ENCODE results near the gene PRTG.
"Not testable (repeated sequence)": the region's sequence is repeated elsewhere in the genome, so short reads cannot be mapped to it uniquely, and the experiment has no call there.

Gene PRTG

DNA sequence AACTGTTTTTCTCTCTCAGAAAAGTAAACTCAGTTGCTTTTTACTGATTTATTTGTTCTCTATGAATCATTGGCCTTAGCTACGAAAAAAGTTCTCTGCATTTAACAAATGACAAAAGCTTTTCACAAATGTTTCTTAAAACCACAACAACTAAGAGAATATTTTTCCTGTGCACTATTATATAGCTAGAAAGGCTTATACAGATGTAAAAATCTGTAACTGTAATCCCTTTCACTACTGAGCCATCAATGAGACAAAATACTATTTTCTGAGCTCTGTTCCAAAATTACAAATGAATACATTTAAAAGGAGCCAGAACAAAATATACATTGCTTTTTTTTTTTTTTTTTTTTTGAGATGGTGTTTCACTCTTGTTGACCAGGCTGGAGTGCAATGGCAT, 109.2 kb downstream of the PRTG start:
- no peak for DNase-seq (ENCODE audit: low spot score)

GRCh38 chr15:55632434-55632833, 110.5 kb downstream of the PRTG start:
- no peak for DNase-seq (ENCODE audit: low spot score)

GRCh38 chr15:55630858-55631257, 112.1 kb downstream of the PRTG start:
- DNase-seq (ENCODE audit: low spot score) = no peak

DNA sequence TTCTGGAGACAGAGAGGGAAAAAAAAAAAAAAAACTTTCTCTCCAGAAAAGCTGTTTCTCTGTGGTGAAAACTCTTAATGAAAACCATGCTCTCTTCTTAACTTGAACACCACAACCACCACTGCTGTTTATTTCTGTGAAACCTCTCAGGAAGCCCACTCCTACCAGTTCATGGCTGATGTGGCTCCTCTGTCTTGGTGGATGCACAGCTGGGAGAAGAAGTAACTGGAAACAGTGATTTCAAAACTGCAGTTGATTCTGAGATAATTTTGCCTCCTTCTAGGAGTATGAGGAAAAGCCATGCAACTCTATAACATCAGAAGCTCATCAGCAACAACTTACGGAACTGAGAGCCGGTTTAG, 114.6 kb downstream of the PRTG start:
- DNase-seq (ENCODE audit: low spot score) = no peak

GRCh38 chr15:55627730-55628368, 115.1 kb downstream of the PRTG start:
- peak; percentile 45 for DNase-seq (ENCODE audit: low spot score)

GRCh38 chr15:55619783-55620182, 123.2 kb downstream of the PRTG start:
- DNase-seq (ENCODE audit: low spot score) = no peak

DNA sequence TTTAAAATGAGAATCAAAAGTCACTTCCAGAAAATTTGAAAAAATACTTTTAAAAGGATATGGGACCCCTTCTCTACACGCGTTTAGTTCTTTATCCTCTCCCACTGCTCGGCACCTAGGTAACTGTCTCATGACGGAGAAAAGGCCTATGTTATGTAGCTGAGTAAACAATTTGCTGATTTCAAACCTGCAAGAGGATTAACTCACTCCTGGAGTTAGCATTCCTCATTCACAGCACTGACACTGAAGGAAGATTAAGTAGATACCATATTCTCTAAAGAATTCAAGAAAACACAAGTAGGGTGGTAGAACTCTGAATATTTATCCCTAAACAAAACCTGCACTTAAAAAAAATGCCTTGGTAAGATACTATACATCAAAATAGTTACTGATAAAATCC, 124.6 kb downstream of the PRTG start:
- no peak for DNase-seq (ENCODE audit: low spot score)

- no peak for DNase-seq (ENCODE audit: low spot score)
These were observed 127.5 kb downstream of the PRTG start for GRCh38 chr15:55615445-55615844.

DNA sequence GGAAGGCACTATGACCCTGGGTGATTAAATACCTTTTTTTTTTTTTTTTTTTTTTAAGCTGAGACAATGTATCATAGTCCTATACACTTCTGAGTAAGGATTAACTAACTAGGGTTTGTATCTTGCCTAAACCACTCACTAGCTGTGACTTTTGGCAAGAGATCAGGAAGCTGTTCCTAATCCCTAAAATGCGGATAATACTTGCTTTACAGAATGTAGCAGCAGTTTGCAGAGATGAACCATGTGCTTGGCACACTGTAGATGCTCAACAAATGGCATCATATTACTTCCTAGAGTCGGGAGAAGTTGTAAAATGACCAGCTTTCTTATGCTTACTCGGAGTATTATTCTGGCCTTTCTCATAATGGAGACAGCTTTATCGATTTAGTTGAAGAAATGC, 129.2 kb downstream of the PRTG start:
- no peak for DNase-seq (ENCODE audit: low spot score)

DNA sequence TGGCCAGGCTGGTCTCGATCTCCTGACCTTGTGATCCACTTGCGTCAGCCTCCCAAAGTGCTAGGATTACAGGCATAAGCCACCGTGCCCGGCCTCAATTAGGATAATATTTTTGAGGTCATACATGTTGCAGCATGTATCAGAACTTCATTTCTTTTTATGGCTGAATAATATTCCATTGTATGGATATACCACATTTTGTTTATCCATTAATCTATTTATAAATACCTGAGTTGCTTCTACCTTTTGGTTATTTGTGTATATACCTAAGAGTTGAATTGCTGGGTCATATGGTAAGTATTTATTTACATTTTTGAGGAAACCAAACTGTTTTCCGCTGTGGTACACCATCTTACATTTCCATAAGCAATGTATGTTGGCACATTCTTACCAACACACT, 136.7 kb downstream of the PRTG start:
- DNase-seq (ENCODE audit: low spot score) = no peak

DNA sequence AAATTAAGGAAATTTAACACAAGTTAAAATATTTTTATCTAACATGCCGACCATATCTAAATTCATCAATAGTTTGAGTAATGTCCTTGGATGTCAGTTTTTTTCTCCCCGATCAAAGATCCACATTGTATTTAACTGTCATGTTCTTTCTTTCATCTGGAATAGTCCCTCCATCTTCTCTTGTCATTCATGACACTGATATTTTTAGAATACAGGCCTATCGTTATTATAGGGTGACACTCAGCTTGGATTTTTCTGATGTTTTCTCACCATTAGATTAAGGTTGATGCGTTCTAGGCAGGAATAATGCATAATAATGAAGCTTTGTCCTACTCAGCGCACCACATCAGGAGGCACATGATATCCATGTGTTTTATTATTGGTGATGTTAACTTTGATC, 141.6 kb downstream of the PRTG start:
- DNase-seq (ENCODE audit: low spot score) = no peak

DNA sequence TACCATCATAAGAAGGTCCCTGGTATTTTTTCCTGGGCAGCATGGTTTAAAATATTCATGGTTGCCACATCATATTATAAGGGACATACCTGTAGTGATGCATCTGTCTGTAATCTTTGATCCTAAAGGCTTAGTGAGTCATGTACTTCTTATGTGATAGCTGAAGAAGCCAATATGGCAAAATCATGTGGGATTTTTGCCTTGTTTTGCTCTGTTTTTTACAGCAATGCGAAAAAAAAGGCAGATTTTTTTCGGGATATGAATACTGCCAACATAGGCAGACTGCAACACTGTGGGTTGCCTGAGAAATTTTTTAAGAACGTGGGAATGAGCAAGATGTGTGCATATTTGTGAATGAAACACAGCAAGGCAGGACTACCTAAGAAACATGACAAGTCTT, 143.5 kb downstream of the PRTG start:
- no peak for DNase-seq (ENCODE audit: low spot score)

DNA sequence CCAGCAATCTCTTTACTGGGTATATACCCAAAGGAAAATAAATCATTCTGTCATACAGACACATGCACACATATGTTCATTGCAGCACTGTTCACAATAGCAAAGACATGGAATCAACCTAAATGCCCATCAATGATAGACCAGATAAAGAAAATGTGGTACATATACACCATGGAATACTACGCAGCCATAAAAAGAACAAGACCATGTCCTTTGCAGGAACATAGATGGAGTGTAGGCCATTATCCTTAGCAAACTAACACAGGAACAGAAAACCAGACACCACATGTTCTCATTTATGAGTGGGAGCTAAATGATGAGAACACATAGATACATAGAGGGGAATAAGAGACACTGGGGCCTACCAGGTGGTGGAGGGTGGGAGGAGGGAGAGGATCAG, 149.9 kb downstream of the PRTG start:
- DNase-seq (ENCODE audit: low spot score) = not testable (repeated sequence)

- DNase-seq (ENCODE audit: low spot score) = no peak
These were observed 152.2 kb downstream of the PRTG start for GRCh38 chr15:55590788-55591187.

DNA sequence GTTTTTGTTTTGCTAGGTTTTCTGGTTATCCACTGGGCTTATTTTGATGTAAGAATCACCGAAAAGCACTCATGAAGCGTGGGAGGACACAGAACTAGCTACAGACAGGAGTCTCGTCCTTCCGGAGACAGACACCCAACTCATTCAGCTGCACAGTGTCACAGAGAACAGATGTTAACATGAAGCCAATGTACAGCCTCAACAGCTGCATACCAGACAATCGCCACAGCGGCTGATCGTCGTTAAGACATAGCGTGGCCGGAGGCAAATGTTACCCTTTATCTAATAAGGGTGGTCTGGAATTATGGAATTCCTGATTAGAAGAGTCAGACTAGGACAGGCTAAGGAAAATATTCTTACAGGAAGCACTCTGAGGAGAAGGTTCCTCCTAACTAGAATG, 153.7 kb downstream of the PRTG start:
- no peak for DNase-seq (ENCODE audit: low spot score)

GRCh38 chr15:55588815-55589115, 154.2 kb downstream of the PRTG start:
- no peak for DNase-seq (ENCODE audit: low spot score)

DNA sequence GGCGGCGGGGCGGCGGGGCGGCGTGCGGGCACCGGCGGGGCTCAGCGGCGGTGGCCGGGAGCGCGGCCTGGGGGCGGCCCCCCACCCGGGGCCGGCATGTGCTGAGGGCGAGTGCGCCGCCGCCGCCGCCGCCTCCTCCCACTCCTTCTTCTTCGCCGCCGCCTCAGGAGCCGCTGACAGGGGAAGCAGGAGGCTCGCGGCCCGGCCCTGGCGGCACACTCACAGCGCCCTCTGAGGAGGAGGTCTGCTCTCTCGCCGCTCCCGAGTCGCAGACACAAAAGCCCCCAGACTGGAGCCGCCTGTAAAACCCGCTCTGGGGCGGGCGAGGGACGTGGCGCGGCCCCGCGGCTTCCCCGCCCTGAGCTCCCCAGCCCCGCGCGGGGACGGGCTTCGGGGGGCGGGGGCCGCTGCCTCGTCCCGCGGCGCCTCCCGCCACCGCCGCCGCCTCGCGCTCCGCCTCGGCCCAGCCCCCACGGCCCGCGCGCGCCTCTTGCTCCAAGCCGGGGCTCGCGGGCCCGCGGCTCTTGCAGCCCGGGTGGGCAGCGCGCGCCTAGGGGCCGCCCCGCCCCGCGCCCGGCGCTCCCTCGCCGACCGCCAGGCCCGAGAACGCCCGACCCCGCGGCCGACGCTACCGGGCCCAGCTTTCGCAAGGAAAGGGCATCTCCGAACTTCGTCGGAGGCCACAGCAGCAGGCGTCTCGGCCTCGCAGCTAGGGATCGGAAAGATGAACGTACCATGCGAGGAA, 154.7 kb downstream of the PRTG start, which contains the start of gene PYGO1:
Gene PYGO1, minus strand, starts transcription at position 276 of the 745 bp plus-strand sequence. CDS start 462 bp downstream, outside the sequence.
- peak; percentile 52 for DNase-seq (ENCODE audit: low spot score)

GRCh38 chr15:55587321-55588069, 155.5 kb downstream of the PRTG start:
- peak; percentile 22 for DNase-seq (ENCODE audit: low spot score)

GRCh38 chr15:55586808-55587207, 156.1 kb downstream of the PRTG start:
- DNase-seq (ENCODE audit: low spot score) = no peak

- DNase-seq (ENCODE audit: low spot score) = no peak
These were observed 166.0 kb downstream of the PRTG start for GRCh38 chr15:55576943-55577342.

- DNase-seq (ENCODE audit: low spot score) = no peak
These were observed 168.9 kb downstream of the PRTG start for GRCh38 chr15:55574096-55574495.

DNA sequence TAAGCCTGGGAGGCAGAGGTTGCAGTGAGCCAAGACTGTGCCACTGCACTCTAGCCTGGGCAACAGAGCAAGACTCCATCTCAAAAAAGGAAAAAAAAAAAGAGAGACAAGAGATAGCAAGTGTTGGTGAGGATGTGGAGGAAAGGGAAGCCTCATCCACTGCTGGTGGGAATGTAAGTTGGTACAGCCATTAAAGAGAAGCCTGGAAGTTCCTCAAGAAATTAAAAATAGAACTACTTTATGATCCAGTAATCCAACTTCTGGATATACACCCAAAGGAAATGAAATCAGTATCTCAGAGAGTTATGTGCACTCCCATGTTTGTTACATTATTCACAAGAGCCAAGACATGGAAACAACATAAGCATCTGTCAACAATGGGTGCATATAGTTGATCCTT, 169.7 kb downstream of the PRTG start:
- DNase-seq (ENCODE audit: low spot score) = no peak
